Amniotic epithelial cell (primary cell): Measurements from ENCODE around the gene MFAP3.
"Not testable (repeated sequence)": the region's sequence is repeated elsewhere in the genome, so short reads cannot be mapped to it uniquely, and the experiment has no call there.

Experiments used
- DNase-seq: peaks from one replicate; pipeline ENCODE4 v3.0.0-alpha.2; 2010; ENCODE audit warnings: low read depth

Gene MFAP3

DNA sequence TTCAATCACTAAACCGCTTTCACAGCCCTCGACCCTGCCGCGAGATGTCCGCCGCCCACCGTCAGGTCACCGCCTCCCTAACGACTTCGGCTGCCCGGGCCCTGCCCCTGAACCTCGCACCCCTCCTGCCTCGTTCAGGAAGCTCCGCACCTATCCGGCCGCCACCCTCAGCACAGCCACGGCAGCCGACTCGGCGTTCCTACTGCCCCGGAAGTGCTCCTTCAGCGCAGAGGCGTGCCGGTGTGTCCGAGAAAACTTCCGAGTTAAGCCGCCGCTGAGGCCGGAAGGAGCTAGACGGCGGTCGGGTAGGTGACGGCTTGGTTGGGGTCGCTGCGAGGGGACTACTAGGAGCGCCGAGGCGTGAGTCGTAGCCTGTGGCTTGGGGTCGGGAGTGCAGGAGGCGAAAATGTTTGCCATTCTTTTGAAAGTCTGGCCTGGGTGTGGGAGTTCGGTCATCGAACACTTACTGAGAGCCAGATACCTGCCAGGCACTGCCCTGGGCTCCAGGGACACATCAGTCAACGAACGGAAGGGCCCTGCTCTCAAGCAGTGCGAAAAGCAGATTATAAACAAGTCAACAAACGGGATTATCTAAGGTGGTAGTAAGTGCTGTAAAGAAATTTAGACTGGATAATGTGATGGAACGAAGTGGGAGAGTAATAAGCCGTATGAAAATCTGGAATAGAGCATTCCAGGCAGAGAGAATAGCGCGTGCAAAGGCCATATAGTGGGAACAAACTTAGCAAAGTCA, at the start of gene MFAP3, which contains the start of gene FAM114A2:
TSS of gene MFAP3 (plus strand) at position 261 of the 751 bp plus-strand sequence. CDS start 10,756 bp downstream, outside the sequence.
TSS of gene FAM114A2 (minus strand) at position 204 of the 751 bp plus-strand sequence. CDS start 3,957 bp downstream, outside the sequence.
- peak; percentile 81 for DNase-seq

DNA sequence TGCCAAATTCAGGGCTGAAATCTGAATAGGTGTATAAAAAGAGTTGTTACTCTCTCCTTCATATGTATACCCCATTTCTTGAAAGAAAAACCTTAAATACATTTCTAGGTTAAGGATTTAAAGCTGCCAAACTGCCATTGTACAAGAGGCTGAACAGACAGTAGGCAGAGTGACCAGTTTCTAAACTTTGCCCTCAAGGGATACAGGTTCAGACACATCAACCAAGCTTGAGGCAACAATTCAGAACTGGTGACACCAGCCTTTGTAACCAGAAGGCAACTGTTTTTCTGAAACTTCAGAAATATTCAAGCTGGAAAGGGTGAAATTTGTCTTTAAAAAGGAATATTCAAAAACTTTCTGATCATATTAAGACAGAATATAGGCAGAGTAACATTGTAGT, 47.6 kb upstream of the MFAP3 start:
- no peak for DNase-seq

DNA sequence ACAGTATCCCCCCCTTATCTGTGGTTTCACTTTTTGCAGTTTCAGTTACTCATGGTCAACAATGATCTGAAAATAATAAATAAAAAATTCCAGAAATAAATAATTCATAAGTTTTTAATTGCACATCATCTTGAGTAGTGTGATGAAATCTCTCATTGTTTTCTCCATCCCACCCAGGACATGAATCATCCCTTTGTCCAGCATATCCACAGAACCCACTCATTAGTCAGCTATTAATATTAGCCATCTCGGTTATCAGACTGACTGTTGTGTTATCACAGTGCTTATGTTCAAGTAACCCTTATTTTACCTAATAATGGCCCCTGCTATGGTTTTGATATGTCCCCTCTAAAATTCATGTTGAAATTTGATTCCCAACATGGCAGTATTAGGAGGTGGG, 40.8 kb upstream of the MFAP3 start:
- DNase-seq: peak; percentile 61

DNA sequence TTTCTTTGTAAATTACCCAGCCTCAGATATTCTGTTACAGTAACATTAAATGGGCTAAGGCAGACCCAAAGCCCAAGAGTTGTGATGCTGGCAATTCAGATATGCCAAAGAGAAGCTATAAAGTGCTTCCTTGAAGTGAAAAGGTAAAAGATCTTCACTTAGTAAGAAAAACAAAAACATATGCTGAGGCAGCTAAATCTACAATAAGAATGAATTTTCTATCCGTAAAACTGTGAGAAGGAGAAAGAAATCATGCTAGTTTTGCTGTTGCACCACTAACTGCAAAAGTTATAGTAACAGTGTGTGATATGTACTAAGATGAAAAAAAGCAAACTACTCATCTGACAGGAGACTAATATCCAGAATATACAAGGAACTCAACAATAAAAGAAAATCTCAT, 40.0 kb upstream of the MFAP3 start:
- no peak for DNase-seq

DNA sequence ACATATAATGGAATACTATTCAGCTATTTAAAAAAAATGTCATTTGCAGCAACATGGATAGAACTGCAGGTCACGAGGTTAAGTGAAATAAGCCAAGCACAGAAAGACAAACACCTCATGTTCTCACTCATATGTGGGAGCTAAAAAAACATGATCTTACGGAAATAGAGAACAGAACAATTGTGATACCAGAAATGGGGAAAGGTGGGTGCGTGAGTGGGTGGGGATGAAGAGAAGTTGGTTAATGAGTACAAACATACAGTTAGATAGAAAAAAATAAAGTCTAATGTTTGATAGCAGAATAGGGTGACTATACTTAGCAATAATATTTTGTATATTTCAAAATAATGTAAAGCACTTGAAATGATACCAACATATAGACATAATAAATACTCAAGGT, 38.8 kb upstream of the MFAP3 start:
- DNase-seq: no peak

DNA sequence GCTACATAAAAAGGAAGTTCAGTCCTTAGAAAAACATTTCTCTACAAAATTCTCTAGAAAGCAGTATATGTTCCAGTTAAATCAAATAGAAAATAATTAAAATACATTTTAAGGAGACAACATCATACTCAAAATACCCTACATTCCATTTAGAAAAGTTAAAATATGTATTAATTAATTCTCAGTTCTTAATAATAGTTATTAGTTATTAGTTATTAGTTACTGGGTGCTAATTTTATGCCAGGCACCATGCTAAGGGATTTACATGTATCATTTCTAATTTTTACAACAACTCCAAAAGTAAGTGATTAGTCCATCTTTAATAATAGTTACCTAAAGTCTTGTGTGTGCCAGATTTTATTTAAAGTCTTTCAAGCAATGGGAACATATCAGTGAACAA, 38.1 kb upstream of the MFAP3 start:
- no peak for DNase-seq

DNA sequence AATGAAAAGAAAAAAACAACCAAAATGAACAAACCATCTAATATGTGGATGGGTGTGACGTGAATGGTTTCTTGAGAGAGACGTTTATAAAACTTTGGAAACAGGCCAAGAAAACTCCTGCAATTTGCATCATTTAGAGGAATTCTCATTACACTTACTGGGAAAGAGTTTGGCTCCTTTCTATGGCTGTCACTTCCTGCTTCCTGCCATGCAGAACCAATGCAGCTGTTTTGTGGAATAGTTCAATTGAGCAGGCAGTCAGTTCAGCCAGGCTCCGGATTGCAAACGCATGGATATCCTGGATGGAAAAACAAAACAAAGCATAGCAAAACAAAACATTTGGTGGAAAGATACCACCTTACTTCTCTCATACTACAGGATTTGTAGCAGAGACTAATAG, 36.7 kb upstream of the MFAP3 start:
- DNase-seq: no peak

DNA sequence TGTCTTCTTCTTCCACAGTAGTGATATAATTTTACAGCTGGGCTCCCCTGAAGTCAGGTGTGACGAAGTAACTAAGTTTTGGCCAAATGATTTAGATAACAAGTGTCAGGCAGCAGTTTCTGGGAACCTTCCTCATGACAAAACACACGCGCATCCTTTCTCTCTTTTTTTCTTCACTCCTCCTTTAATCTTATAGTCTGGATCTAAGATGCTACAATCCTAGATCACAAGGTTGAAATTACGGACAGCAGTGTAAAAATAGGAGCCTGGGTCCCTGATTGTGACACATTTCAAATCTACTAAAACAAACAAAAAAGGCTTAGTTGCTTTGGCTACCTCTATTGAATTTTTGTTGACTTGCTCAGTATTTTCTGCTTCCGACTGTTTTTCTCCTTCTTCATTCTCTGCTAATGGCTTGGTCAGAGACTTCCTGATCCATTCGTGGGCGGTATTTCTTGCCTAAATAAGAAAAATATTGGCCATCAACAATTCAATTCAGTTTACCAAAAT, 36.2 kb upstream of the MFAP3 start:
- DNase-seq: no peak

DNA sequence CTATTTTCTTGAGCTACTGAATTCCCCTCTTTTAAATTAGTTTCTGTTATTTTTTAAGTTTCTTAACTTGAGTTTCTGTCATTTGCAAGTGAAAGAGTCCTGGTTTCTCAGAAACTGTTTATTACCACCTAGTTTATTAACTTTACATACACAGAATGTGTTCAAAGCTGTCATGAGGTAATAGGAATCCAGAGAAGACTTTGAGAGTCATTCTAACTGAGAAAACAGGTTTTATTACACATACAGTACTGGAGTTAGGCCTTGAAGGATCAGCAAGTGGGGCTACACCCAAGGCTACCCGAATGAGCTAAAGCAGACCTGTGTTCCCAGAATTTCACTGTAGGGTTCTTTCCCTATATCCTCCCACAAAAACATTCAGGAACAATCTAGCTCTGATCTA, 33.1 kb upstream of the MFAP3 start:
- no peak for DNase-seq

DNA sequence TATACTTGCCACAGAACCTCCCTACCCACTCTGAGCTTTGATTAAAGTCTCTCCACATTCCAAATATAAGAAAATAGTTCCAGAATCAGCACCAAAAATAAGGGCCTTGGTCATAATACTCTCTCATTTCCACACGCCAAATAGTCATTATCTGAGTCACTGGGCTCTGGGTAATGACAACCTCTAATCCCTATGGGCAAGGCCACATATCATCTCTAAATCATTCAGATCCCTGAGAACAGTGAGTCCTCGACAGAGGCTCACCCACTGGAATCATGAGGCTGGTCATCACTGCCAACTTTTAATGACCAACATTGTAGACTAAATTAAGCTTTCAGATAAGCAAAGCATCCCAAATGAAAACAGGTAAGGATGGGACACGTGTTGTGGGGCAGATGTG, 28.1 kb upstream of the MFAP3 start:
- DNase-seq: peak; percentile 62

DNA sequence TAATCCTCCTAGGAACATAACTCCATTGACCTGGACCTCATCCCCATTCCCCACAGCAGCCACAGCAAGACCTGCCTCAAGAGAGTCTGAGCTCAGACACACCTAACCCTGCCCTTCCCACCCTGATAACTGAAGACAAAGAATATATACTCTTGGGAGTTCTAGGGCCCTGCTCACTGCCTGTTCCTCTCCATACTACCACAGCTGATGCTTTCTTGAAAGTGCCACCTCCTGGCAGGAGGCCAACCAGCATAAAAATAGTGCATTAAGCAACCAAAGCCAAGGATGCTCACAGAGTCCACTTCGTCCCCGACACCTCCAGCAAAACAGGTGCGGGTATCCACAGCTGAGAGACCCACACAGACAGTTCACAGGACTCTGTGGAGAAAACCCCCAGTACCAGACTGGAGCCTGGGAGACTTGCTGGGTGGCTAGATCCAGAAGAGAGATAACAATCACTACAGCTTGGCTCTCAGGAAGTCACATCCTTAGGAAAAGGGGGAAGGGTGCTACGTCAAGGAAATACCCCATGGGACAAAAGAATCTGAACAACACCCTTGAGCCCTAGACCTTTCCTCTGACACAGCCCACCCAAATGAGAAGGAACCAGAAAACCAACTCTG, 23.6 kb upstream of the MFAP3 start:
- DNase-seq: no peak

DNA sequence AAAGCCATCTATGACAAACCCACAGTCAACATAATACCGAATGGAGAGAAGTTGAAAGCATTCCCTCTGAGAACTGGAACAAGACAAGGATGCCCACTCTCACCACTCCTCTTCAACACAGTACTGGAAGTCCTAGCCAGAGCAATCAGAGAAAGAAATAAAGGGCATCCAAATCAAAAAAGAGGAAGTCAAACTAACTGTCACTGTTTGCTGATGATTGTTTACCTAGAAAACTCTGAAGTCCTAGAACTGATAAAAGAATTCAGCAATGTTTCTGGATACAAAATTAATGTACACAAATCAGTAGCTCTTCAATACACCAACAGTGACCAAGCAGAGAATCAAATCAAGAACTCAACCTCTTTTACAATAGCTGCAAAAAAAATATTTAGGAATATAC, 19.8 kb upstream of the MFAP3 start:
- DNase-seq: not testable (repeated sequence)

DNA sequence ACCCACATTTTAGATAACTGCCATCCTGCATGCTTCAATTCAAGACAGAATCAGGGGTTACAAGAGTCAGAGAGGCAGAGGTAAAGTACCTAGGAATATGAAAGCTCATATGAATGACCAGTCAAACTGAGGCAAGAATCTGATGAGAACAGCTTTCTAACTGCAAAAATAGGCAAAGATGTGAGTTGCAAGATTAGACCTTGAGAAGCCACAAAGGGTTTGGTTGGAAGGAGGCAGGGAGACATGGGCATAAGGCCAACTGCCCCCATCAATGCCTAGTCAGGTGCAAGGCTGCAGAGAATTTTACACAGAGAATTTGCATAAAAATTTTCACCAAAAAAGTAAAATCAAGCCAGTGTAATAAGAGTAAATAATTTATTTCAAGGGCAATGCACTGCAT, 12.8 kb upstream of the MFAP3 start:
- no peak for DNase-seq

DNA sequence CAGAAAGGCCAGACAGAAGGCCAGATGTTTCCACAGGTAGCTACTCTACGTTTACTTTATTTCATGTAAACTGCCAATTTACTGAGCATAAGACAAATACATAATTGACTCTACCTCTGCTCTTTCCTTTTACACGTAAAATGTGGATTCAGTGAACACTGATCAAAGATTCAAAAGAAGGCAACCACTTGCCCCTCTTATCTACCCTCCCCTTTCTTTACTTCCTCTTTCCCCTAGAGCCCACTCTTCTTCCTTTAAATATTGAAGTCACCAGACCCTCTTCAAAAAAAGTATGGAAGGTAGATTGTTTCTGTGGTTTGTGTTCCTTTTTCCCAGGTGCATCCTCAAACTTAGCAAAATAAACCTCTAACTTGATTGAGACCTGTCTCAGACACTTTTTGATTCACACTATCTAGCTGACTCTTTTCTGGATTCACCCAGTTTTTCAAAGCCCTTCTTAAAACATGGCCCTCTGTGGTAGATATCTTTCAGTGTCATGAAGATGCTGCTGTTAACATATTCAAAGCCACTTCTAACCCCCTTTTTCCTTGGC, 6.8 kb upstream of the MFAP3 start:
- DNase-seq: no peak

DNA sequence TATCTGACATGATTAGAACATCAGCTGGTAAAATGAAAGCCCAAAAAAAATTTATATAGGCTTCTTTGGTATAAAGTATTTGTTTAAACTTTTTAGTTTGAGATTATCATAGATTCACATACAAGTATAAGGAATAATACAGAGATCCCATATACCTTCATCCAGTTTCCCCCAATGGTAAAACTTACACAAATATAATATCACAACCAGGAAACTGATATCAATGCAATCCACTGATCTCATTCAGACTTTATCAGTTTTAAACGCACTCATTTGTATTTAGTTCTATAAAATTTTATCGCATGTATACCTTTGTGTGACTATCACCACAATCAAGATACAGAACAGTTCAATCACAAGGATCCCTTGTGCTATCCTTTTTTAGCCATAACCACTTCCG, 3.8 kb upstream of the MFAP3 start:
- no peak for DNase-seq

DNA sequence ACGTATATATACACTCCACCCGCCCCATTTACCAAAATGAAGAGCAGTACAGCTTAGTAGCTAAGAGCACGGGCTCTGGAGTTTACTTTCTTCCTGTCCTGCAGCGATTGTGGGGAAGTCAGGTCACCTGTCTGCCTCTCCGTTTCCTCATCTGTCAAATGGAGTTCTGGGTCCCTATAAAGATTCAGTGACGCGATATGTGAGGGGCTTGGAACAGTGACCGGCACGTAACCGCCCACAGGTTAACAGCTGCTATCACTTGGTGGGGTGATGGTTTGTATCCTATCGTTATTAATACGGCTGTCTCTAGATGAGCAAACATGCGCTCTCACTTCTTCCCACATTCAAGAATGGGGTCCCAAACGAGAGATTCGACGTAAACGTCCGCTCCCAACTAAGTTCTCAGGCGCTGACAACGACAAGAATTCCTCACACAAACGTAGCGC, 483 bp upstream of the MFAP3 start:
- no peak for DNase-seq

DNA sequence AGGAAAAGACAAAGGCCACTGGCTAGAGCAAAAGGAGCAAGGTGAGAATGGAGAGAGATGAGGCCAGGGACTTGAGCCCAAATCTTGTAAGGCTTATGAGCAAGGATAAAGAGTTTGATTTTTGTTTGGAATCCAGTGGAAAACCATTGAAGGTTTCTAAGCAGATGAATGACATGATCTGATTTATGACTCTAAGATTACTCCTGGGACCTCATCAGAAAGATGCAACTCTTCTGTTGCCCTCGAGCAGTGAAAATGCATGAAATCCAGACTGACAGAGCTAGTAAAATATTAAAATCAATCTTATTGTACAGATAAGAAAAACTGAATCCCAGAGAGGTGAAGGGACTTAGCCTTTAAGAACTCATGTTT, 677 bp downstream of the MFAP3 start:
- no peak for DNase-seq

DNA sequence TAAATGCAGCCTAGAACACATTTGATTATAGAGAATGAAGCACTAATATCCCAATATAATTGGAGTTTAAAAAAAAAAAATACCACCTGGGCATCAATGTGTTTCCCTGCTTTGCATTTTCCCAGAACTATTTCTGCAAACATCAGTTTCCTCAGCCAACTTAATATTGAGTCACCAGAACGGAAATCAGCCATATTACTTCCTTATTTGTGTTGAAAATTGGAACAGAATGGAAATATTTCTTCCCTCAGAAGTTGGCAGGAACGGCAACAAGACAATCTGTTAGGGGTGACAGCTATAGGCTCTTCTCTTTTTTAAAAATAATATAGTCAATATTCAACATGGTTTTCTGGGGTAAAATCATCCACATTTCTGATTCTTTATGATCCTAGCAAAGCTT, 4.0 kb downstream of the MFAP3 start:
- DNase-seq: no peak

DNA sequence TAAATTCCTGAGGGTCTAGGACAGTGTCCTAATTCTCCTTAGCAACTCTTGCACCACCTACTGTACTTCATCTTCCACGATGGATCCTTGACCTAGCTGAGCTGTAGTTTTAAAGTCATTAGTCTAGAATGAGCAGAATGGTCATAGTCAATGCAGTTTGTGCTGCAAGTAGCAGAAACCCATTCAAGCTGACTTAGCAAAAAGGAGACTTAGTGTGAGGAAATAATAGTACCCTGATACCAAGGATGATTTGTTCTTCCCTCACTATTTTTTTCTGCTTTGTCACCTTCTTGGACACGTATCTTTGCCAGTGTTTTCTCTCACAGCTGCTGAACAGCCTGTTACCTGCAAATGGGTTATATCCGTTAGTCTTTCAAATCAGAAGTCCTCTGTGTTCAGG, 5.3 kb downstream of the MFAP3 start:
- peak; percentile 8 for DNase-seq

DNA sequence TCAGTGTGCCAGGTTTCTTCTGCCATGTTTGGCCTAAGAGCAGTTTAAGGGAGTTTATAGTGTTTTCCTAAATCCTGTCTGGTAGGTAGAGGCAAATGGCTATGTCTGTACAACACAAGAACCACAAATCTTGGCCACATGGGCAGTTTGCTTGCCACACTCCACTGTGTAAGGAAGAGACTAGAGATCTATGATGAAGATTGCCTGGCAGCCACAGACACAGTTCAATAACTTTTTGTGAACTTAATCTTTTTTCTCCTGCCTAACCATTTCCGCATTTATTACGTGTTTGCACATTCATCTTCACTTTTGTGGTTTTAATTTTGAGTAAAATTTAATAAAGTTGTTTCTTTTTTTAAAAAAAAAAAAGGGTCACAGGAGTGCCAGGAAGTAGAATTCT, 5.8 kb downstream of the MFAP3 start:
- no peak for DNase-seq

DNA sequence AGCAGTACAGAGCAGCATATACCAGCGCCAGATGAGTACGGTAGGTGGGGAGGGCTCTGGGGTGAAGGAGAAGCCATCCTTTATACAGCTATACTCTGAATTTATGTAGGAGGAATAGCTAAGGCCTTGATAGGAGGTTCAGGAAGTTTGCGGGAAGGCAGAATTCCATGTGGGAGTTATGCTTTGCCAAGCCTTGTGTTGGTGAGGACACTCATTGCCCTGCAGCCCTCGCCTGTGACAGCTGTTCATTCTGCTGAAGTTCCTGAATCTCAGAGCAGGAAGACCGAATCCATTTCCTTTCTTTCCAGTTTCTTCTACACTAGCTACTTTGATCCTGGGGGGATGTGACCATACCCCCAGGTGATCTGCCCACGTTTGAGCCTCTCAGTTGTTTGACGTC, 7.7 kb downstream of the MFAP3 start:
- no peak for DNase-seq

DNA sequence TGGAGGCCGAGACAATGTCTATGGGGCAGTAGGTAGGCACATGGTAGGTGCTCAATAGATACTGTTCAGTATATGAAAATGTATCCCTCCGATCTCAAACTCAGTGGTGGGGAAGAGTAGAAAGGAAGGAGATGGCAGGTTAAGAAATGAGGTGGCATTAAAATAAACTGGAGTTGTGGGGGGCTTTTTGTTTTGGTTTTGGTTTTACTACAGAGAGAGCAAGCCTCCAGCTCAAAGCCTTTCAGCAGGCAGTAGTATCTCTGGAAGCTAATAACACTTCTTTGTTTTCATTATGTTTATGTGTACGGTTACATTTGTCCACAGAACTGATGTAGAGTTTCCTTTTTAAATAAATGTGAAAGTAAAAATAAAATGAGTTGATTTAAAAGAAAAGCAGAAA, 8.6 kb downstream of the MFAP3 start:
- no peak for DNase-seq

DNA sequence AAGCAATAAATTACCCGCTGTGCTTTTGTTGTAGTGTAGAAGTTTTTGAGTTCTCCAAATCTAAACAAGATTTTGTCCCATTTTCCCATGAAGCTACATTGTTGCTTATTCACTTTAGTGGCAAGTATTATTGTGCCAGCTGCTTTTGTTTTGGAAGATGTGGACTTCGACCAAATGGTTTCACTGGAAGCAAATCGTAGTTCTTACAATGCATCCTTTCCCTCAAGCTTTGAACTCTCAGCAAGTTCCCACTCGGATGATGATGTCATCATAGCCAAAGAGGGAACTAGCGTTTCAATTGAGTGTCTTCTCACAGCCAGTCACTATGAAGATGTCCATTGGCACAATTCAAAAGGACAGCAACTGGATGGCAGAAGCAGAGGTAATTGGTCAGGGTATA, 10.9 kb downstream of the MFAP3 start:
- DNase-seq: no peak
